Measurements from ENCODE around the gene NUP188.
"Not testable (repeated sequence)": the region's sequence is repeated elsewhere in the genome, so short reads cannot be mapped to it uniquely, and the experiment has no call there.

The NUP188 gene

DNA sequence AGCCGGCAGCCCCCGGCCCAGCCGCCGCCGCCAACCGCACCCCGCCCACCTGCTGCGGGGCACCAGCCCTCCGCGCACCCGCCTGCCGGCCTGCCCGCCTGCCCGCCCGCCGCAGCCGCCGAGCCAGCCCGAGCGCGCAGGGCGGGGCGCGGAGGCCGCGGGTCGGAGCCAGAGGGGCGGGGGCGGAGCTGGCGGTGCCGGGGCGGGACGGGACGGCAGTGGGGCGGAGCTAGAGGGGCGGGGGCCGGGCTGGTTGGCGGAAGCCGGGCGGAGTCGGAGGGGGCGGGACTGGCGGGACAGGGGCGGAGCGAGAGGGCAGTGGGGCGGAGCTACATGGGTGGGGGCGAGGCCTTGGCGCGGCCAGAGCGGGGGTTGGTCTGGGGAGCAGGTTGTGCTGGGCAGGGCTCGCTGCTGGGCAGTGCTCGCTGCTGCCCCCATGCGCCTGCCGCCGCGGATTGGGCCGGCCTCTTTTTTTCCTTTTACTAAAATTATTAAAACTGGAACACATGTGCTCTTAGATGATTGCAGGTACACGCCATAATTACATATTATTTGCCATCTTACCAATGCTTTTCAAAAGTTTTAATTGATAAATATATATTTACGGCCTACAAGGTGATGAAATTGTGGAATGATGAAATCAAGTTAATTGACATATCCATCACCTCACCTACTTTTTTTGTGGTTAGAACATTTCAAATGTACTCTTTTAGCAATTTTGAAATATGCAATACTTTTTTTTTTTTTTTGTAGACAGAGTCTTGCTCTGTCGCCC lies 80.9 kb downstream of the NUP188 start, which contains the start of gene SH3GLB2:
Gene SH3GLB2 (minus strand): TSS at position 140 of the 775 bp plus-strand sequence. CDS start 177 bp downstream, outside the sequence.
- peak; percentile 91 for DNase-seq (ENCODE audit: low read depth)

DNA sequence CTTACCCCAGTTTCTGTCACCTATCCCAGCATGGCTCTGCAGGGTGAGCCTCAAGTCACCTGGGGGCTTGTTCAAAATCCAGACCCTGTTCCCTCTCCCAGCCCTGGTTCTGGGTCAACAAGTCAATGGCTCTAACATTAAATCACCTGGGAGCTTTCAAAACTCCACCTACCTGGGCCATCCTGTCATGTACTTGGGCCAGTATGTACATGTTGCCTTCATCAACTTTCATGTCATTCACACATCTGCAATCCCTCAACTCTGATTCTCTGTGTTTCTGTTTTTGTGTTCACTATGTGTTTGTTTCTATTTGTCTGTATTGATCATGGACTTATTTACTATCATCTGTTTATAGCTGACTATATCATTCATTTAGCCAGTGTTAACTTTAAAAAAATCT lies 82.7 kb downstream of the NUP188 start:
- DNase-seq (ENCODE audit: low read depth): no peak

GRCh38 chr9:129031514-129031913 lies 84.0 kb downstream of the NUP188 start:
- DNase-seq (ENCODE audit: low read depth): no peak

GRCh38 chr9:129032541-129033159 lies 85.2 kb downstream of the NUP188 start:
- DNase-seq (ENCODE audit: low read depth): no peak

GRCh38 chr9:129033216-129033615 lies 85.7 kb downstream of the NUP188 start:
- DNase-seq (ENCODE audit: low read depth): no peak

DNA sequence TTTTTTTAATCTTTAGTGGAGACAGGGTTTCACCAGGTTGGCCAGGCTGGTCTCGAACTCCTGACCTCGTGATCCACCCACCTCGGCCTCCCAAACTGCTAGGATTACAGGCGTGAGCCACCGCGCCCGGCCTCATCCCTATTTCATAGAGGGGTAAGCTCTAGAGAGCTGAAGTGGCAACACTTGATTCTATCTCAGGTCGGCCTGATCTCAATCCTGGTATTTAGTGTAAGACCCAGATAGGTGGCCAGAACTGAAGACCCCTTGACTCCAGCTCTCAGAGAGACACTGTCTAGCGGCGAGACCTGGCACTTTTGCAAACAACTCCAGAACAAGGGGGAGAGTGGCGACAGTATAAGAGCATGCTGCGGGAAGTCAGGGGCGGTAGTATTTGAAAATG lies 88.3 kb downstream of the NUP188 start:
- not testable (repeated sequence) for DNase-seq (ENCODE audit: low read depth)

GRCh38 chr9:129036241-129036922 lies 88.9 kb downstream of the NUP188 start, which contains the start of gene MIGA2:
Gene MIGA2 (plus strand): TSS chr9:129036626. CDS start chr9:129040595, 3,969 bp downstream.
- peak; percentile 87 for DNase-seq (ENCODE audit: low read depth)

GRCh38 chr9:129036923-129037766 lies 89.6 kb downstream of the NUP188 start:
- DNase-seq (ENCODE audit: low read depth): no peak

DNA sequence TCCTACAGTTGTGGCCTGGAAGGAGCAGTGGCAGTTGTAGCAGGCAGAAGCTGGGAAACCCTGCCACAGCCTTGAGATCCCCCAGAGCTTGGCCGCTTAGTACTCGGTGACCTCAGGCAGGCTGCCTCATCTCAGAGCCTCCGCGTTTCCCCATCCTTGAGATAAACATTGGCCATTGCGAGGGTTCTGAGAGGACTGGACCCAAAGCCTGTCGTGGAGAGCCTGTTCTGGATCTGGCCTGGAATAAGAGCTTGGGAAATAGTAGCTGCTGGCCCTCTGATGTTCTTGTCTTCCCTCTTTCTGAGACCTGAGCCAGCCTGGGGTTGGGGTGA lies 90.2 kb downstream of the NUP188 start:
- no peak for DNase-seq (ENCODE audit: low read depth)

DNA sequence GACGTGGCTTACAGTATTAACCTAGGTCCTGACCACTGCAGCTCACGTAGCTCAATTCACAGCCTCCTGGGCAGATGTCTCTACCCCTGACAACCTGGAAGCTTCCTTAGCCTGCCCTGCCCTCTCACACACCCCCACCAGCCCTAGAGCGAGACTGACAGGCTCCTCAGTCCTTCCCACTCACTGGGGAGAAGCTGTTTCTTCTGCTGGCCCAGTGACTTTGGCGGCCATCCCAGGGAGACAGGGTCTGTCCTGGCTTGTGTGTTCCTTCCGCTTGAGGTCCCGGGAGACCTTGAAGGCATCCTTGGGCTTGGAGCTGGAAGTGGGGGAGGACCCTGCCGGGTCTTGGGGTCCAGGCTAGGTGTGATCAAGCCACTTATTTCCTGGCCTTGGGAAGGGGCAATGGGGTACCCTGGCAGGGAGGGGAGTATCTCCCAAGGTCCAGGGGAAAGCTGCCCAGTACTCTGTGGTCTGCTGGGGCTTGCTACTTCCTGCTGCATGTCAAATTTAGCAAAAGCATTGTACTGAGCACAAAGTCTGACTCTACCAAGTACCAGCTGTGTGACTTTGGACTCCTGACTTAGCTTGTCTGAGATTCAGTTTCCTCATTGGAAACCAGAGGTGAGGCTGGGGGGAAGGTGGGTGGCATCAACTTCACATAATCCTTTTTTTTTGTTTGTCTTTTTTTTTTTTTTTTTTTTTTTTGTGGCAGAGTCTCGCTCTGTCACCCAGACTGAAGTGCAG lies 90.8 kb downstream of the NUP188 start:
- no peak for DNase-seq (ENCODE audit: low read depth)

DNA sequence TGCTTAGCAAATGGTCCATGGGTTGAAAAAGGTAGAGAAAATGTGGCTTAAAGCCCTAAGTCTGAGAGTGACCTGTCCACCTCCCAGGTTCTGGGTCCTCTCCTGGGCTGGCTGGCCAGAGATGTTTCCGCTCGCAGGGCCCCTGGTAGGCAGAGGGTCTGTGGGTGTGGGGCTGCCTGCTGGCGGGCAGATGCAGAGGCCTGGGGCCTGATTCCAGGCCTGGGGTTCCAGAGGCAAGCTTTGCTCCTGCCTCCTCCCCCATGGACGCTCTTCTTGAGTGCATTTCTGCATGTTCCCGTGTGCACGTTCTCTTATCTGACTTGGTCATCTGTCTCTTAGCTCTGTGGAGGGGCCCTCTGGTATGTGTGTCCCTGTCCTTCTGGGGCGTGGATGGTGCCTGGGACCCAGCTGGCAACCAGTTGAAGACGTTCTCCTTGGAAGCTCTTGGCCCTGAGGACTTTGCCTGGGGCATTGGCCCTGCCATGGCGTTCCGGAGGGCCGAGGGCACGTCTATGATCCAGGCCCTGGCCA lies 92.7 kb downstream of the NUP188 start:
- DNase-seq (ENCODE audit: low read depth): no peak

- no peak for DNase-seq (ENCODE audit: low read depth)
These were observed 94.5 kb downstream of the NUP188 start for GRCh38 chr9:129042016-129042415.

GRCh38 chr9:129052592-129052991 lies 105.1 kb downstream of the NUP188 start:
- DNase-seq (ENCODE audit: low read depth): no peak

DNA sequence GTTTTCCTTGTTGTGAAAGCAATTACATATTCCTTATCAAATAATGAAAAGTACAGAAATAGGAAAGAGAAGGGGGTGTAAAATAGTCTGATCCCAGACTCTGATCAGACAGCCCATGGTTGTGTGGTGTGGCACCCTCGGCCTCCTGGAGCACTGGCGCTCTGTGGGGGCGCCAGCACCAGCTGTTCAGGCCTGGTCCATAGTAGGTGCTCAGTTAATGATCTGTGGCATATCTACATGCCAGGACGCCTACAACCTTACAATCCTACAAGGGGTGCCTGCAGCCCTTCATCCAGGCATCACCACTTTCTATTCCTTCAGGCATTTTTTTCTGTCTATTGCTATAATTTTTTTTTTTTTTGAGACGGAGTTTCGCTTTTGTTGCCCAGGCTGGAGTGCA lies 105.5 kb downstream of the NUP188 start:
- DNase-seq (ENCODE audit: low read depth): no peak

DNA sequence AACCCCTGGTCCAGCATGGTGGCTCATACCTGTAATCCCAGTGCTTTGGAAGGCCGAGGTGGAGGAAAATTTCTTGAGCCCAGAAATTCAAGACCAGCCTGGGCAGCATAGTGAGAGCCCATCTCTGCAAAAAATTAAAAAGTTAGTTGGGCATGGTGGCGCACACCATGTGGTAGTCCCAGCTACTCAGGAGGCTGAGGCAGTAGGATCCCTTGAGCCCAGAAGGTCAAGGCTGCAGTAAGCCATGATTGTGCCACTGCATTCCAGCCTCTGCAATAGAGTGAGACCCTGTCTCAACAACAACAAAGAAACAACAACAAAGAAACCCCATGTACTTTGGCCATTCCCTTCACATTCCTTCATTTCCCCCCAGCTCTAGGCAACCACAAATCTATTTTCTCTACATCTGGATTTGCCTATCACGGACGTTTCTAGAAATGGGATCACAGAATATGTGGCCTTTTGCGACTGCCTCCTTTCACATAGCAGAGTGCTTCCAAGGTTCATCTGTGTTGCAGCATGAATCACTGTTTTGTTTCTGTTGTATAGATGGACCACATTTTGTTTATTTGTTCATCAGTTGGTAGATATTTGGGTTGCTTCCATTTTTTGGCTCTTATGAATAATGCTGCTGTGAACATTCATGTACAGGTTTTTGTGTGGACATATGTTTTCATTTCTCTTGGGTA lies 106.8 kb downstream of the NUP188 start:
- no peak for DNase-seq (ENCODE audit: low read depth)

Data from activated T-helper 1 cell treated with Interleukin-2 at 50 U/mL for 16 hours (primary cell).